Activated CD4-positive, alpha-beta T cell treated with anti-CD3 and anti-CD28 coated beads for 36 hours (primary cell): ENCODE measurements around the gene YIPF5. TPM values are rescaled to one million over a fixed set of nuclear protein-coding genes. Genes with fewer than 3 reads are reported as not detected.
A peak's percentile ranks its signal among the peaks of the same experiment; 100 is the strongest.

Experiments used
- ATAC-seq: fragments of 200-7000 bp; cut with Tn5 transposase; one replicate; pipeline ENCODE4 v1.10.0; 2021; ENCODE audit warnings: mild to moderate bottlenecking, moderate library complexity
- CTCF ChIA-PET: fragments of 350-600 bp; sonication (Branson Sonifier 250); formaldehyde crosslinking; loops from one replicate; lab custom pipeline; 2021; ENCODE audit warnings: antibody characterized with exemption; lab: Charles Lee
- POLR2A ChIA-PET: fragments of 350-600 bp; sonication (Branson Sonifier 250); formaldehyde crosslinking; loops from one replicate; lab custom pipeline; 2021; ENCODE audit warnings: antibody characterized with exemption, inconsistent platforms; lab: Charles Lee
- DNase-seq: peaks from one replicate; pipeline ENCODE4 v3.0.0-alpha.2; 2020
- H3K27ac Mint-ChIP-seq: one replicate; pipeline ENCODE4 v1.8.0; 2021; ENCODE audit warnings: mixed read lengths
- H3K27me3 Mint-ChIP-seq: one replicate; pipeline ENCODE4 v1.8.0; 2021; ENCODE audit warnings: mixed read lengths
- H3K36me3 Mint-ChIP-seq: one replicate; pipeline ENCODE4 v1.8.0; 2021; ENCODE audit warnings: low read depth, mixed read lengths
- H3K4me1 Mint-ChIP-seq: one replicate; pipeline ENCODE4 v1.8.0; 2021; ENCODE audit warnings: mixed read lengths
- H3K4me3 Mint-ChIP-seq: one replicate; pipeline ENCODE4 v1.8.0; 2021; ENCODE audit warnings: mild to moderate bottlenecking, moderate library complexity, mixed read lengths
- H3K9me3 Mint-ChIP-seq: one replicate; pipeline ENCODE4 v1.8.0; 2021; ENCODE audit warnings: low read depth, mixed read lengths
- intact Hi-C, 2 experiments: fragments of 100-400 bp; cut with DNase I in 1 of 2; cut with micrococcal nuclease in 1 of 2; formaldehyde crosslinking; loops; one replicate each; pipeline versions ENCODE4 v1.14.2 to v1.15.1; 2022 to 2024; cut with DNase I, micrococcal nuclease
- total RNA-seq, 2 experiments: library from RNA; stranded (reverse); gene quantifications; one replicate each; pipeline ENCODE4 v1.2.3, GENCODE V29; 2021

YIPF5 gene
- total RNA-seq, 2 experiments from 2014 or later: 39.1 to 44.2 TPM

DNA sequence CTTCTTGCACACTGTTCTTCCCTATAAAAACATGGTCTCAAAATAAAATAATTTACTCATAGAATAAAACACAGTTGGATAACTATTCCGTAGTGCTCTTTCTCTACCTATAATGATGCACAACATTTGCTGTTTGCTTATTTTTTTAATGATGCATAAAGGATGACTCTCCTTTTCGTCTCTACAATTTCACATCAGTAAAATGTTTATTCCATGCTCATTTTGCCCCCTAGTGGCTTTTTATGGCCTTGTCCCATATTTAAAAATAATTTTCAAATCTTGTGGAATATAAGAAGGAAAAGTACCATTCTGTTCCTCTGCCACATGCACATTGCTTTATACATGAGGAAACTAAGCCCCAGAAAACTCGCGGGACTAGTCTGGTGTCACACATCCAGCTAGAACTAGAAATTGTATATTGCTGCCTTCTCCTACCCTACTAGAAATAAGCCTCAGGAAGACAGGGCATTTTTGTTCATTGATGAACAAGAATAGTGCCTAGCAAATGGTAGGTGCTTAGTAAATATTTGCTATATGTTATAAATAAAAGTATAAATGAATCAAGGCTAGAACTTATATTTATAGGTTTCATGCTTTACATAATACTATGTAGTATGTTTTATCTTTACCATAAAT is 12.9 kb upstream of the YIPF5 start:
- no peak overlapping the region for H3K27ac Mint-ChIP-seq
- ATAC-seq (no peak), DNase-seq (no peak)
- no peaks in the 10 kb centered on the region for H3K27me3 Mint-ChIP-seq
- peaks cover 38% of the 10 kb centered on the region for H3K4me1 Mint-ChIP-seq
- ChIA-PET CTCF (interaction anchor here (0.9 to 1.2 kb wide), 2 partner anchors 8 to 9 kb away, joined by 3 to 4 read pairs; no protein-coding TSS in a partner anchor), POLR2A (no interaction called here)
- H3K4me3 Mint-ChIP-seq: no peak overlapping the region
- H3K36me3 Mint-ChIP-seq: no peaks in the 10 kb centered on the region
- intact Hi-C loops: loop anchor here (2.0 to 10.0 kb wide), 2 partner anchors 359 to 999 kb away; no protein-coding TSS in a partner anchor
- H3K9me3 Mint-ChIP-seq: no peaks in the 10 kb centered on the region

DNA sequence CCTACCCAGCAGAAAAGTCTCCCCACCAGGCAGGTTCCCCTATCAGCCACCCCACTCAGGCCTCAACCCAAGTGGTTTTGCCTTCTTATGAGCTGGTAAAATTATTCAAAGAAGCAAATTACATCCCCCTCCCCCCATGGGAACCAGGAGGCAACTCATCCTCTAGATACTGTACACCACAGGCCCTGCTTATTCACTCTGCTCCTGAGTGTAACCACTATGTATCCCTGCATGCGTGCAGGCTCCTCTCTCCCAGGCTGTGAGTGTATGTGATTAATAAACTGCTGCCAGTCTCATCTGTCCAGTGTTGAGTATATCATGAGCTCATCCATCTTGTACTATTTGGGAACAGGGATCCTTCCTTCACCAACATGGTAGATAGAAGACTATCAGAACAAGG is 8.8 kb upstream of the YIPF5 start:
- Mint-ChIP-seq H3K27ac (no peak overlapping the region), H3K27me3 (no peaks in the 10 kb centered on the region), H3K4me3 (no peak overlapping the region), H3K4me1 (peaks cover 13% of the 10 kb centered on the region), H3K36me3 (no peaks in the 10 kb centered on the region), H3K9me3 (no peaks in the 10 kb centered on the region)
- ChIA-PET POLR2A (no interaction called here), CTCF (no interaction called here)
- DNase-seq: no peak
- intact Hi-C loops: no loop called here
- no peak for ATAC-seq

- H3K27ac Mint-ChIP-seq: no peak overlapping the region
- H3K9me3 Mint-ChIP-seq: no peaks in the 10 kb centered on the region
- POLR2A ChIA-PET: interaction anchor here (0.5 kb wide), 1 partner anchor 49 kb away, joined by 5 read pairs; no protein-coding TSS in a partner anchor
- ATAC-seq (peak; percentile 42), DNase-seq (no peak)
- no peaks in the 10 kb centered on the region for H3K27me3 Mint-ChIP-seq
- H3K4me3 Mint-ChIP-seq: no peak overlapping the region
- H3K36me3 Mint-ChIP-seq: no peaks in the 10 kb centered on the region
- H3K4me1 Mint-ChIP-seq: peaks cover 8% of the 10 kb centered on the region
- CTCF ChIA-PET: no interaction called here
- intact Hi-C loops: no loop called here
Measured at GRCh38 chr5:144177548-144177947, 7.1 kb upstream of the YIPF5 start.

DNA sequence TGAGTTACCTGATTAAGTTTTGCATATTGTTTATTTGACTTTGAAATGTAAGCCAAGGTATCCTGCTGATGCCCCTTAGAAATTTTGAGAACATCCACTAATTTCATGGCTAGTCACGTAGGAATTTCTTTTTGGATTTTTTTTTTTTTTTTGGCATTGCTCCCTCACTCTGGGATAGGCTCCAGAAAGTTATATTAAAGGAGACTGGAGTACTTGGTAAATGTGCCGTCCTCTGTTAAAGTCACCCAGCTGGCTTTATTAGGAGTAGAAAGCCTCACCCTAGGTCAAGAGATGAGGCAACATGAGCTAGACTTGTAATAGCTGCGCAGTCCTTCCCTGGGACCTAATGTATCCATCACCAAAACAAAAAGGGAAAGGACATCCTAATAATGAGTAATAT is 3.3 kb upstream of the YIPF5 start:
- H3K36me3 Mint-ChIP-seq: peaks cover 4% of the 10 kb centered on the region
- intact Hi-C loops: no loop called here
- CTCF ChIA-PET: interaction anchor here (1.2 to 4.6 kb wide), 3 partner anchors 8 to 30 kb away, joined by 3 to 37 read pairs (median 5); no protein-coding TSS in a partner anchor
- ATAC-seq (no peak), DNase-seq (no peak)
- no peak overlapping the region for H3K4me3 Mint-ChIP-seq
- no peaks in the 10 kb centered on the region for H3K27me3 Mint-ChIP-seq
- no peak overlapping the region for H3K27ac Mint-ChIP-seq
- POLR2A ChIA-PET: no interaction called here
- H3K9me3 Mint-ChIP-seq: no peaks in the 10 kb centered on the region
- H3K4me1 Mint-ChIP-seq: peaks cover 28% of the 10 kb centered on the region

DNA sequence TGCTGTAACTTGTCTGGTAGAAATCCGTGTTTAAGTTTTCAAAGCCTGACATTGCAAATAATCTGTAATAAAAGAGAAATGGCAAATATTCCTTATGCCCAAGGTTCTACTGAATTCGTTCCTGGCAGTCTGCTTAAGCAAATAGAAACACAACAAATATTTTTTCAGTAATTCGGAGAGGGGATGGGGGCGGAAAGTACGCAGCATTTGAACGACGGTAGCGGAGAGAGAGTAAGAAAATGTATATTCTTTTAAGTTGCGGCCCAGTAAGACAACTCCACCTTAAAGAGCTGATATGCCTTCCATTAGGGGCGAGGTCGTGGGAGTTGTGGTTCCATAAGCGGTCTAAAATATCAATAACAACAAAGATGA is 569 bp downstream of the YIPF5 start:
- Mint-ChIP-seq H3K4me3 (peak overlapping the region; percentile 99), H3K27me3 (no peaks in the 10 kb centered on the region), H3K4me1 (peaks cover 43% of the 10 kb centered on the region), H3K9me3 (no peaks in the 10 kb centered on the region), H3K27ac (peak overlapping the region; percentile 96), H3K36me3 (peaks cover 25% of the 10 kb centered on the region)
- ChIA-PET CTCF (interaction anchor here (1.5 to 4.6 kb wide), 3 partner anchors 11 to 22 kb away, joined by 6 to 37 read pairs (median 17); no protein-coding TSS in a partner anchor), POLR2A (interaction anchor here (0.9 to 1.1 kb wide), 2 partner anchors 20 to 22 kb away, joined by 3 to 5 read pairs; no protein-coding TSS in a partner anchor)
- ATAC-seq (no peak), DNase-seq (no peak)
- intact Hi-C loops: loop anchor here (1.0 to 2.0 kb wide), 5 partner anchors 20 to 1399 kb away; partner anchors contain the start of gene ARHGAP26 (in 1 of the 2)

GRCh38 chr5:144167998-144168397 is 2.5 kb downstream of the YIPF5 start:
- H3K4me3 Mint-ChIP-seq: no peak overlapping the region
- intact Hi-C loops: no loop called here
- POLR2A ChIA-PET: no interaction called here
- H3K27ac Mint-ChIP-seq: peak overlapping the region; percentile 71
- CTCF ChIA-PET: no interaction called here
- no peak for ATAC-seq
- H3K9me3 Mint-ChIP-seq: no peaks in the 10 kb centered on the region
- peaks cover 43% of the 10 kb centered on the region for H3K4me1 Mint-ChIP-seq
- H3K27me3 Mint-ChIP-seq: no peaks in the 10 kb centered on the region
- DNase-seq: no peak
- H3K36me3 Mint-ChIP-seq: peaks cover 32% of the 10 kb centered on the region

- ChIA-PET POLR2A (no interaction called here), CTCF (interaction anchor here (1.3 kb wide), 1 partner anchor 26 kb away, joined by 4 read pairs; no protein-coding TSS in a partner anchor)
- Mint-ChIP-seq H3K4me1 (peaks cover 43% of the 10 kb centered on the region), H3K27ac (no peak overlapping the region), H3K4me3 (no peak overlapping the region), H3K36me3 (peaks cover 41% of the 10 kb centered on the region), H3K27me3 (no peaks in the 10 kb centered on the region), H3K9me3 (no peaks in the 10 kb centered on the region)
- DNase-seq (no peak), ATAC-seq (no peak)
- intact Hi-C loops: no loop called here
Measured at GRCh38 chr5:144166696-144167095, 3.8 kb downstream of the YIPF5 start.

DNA sequence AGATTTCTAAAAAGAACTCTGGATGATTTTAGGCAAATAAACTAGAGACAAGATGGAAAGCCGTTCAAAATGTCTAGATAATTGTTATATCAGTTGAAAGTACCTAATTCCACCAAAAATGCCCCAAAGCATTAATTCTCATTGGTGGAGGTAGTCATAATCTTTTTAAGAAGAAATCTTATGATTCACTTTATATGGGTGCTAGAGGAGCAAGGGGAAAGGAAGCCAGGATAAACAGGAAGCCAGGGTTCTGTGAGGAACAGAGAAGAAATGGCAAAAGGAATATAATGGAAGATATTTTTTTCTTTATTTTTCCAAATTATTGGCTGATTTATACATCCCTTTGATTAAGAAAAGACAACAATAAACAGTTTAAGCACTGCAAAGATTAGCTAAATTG is 7.8 kb downstream of the YIPF5 start:
- intact Hi-C loops: no loop called here
- no peaks in the 10 kb centered on the region for H3K9me3 Mint-ChIP-seq
- ChIA-PET POLR2A (no interaction called here), CTCF (interaction anchor here (0.6 kb wide), 1 partner anchor 1402 kb away, joined by 3 read pairs; no protein-coding TSS in a partner anchor)
- no peaks in the 10 kb centered on the region for H3K27me3 Mint-ChIP-seq
- no peak overlapping the region for H3K4me3 Mint-ChIP-seq
- H3K36me3 Mint-ChIP-seq: peaks cover 40% of the 10 kb centered on the region
- peaks cover 11% of the 10 kb centered on the region for H3K4me1 Mint-ChIP-seq
- DNase-seq: no peak
- no peak overlapping the region for H3K27ac Mint-ChIP-seq
- ATAC-seq: no peak

GRCh38 chr5:144156767-144157171 is 13.7 kb downstream of the YIPF5 start:
- Mint-ChIP-seq H3K27ac (no peak overlapping the region), H3K4me3 (no peak overlapping the region), H3K27me3 (no peaks in the 10 kb centered on the region), H3K36me3 (peaks cover 13% of the 10 kb centered on the region), H3K9me3 (no peaks in the 10 kb centered on the region), H3K4me1 (no peaks in the 10 kb centered on the region)
- no peak for ATAC-seq
- POLR2A ChIA-PET: no interaction called here
- intact Hi-C loops: no loop called here
- CTCF ChIA-PET: no interaction called here
- DNase-seq: no peak

GRCh38 chr5:144151026-144151425 is 19.4 kb downstream of the YIPF5 start:
- no peak for DNase-seq
- H3K36me3 Mint-ChIP-seq: no peaks in the 10 kb centered on the region
- H3K4me1 Mint-ChIP-seq: no peaks in the 10 kb centered on the region
- ATAC-seq: no peak
- H3K27me3 Mint-ChIP-seq: no peaks in the 10 kb centered on the region
- no peak overlapping the region for H3K4me3 Mint-ChIP-seq
- CTCF ChIA-PET: interaction anchor here (0.7 to 1.2 kb wide), 3 partner anchors 10 to 203 kb away, joined by 3 read pairs; no protein-coding TSS in a partner anchor
- H3K27ac Mint-ChIP-seq: no peak overlapping the region
- POLR2A ChIA-PET: no interaction called here
- H3K9me3 Mint-ChIP-seq: no peaks in the 10 kb centered on the region
- intact Hi-C loops: no loop called here

DNA sequence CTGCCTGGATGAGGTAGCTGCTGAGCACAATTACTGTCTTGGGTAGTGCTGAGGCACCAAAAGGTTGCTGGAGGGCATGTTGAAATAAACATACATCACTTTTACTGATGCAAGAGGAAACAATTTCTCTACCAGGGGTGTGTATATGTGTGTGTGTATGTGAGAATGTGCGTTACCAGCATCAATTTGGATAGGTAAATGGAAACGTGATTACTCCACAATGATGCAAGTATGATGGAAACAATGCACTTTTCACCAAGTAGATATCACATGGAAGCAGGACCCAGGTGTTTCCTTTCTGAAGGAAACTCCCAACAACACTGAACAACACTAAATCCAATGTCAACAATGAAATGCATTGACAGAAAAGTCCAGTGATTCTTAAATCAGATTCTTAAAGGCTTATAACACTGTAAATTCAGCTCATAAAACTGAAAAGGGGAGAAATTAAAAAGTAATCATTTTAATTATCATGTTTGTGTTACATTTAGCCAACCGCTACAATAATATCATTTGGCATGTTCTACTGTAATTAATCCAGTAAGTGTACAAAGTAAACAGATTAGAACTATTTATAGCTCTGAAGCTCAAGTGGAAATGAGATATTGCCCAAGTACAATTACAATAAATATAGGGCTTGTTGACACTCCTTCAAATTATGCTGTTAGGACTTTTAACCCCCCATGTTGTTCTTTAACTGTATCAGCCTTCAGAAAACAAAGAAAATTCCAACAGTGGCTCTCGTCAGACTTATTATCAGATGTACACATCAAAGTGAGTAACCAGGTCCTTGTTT is 25.3 kb downstream of the YIPF5 start:
- CTCF ChIA-PET: no interaction called here

More for the DNA sequence above, 25.3 kb downstream of the YIPF5 start:
- intact Hi-C loops: no loop called here
- DNase-seq (no peak), ATAC-seq (no peak)
- no peak overlapping the region for H3K27ac Mint-ChIP-seq
- POLR2A ChIA-PET: no interaction called here
- H3K4me3 Mint-ChIP-seq: no peak overlapping the region
- H3K36me3 Mint-ChIP-seq: no peaks in the 10 kb centered on the region
- H3K27me3 Mint-ChIP-seq: peaks cover 2% of the 10 kb centered on the region
- H3K9me3 Mint-ChIP-seq: no peaks in the 10 kb centered on the region
- H3K4me1 Mint-ChIP-seq: peaks cover 2% of the 10 kb centered on the region
